H1 (cell line): ENCODE data around the gene ZBED4. TPM values are rescaled to one million over a fixed set of nuclear protein-coding genes. Genes with fewer than 3 reads are reported as not detected.

Source experiments
- EGR1 ChIP-seq: IDR thresholded peaks from 2 replicates; pipeline ENCODE4 v1.6.1; 2011; ENCODE audit warnings: low read depth, low read length, borderline replicate concordance
- NANOG ChIP-seq: IDR thresholded peaks from 2 replicates; pipeline ENCODE4 v1.6.1; 2011; ENCODE audit warnings: low read length, low read depth, mild to moderate bottlenecking, inconsistent platforms; ENCODE audit not compliant: insufficient read depth, poor library complexity, severe bottlenecking
- POLR2AphosphoS5 ChIP-seq: IDR thresholded peaks from 2 replicates; pipeline ENCODE4 v1.6.1; 2011; ENCODE audit warnings: low read depth, low read length
- SIN3A ChIP-seq, 2 experiments: IDR thresholded peaks in 1 of 2; conservative IDR thresholded peaks in 1 of 2; 2 replicates each; pipeline ENCODE4 v1.6.1; 2011 to 2012; ENCODE audit warnings: low read length in 2 of 2, improper control_type of control experiment in 1 of 2, low read depth in 1 of 2, mild to moderate bottlenecking in 1 of 2
- polyA plus RNA-seq, 7 experiments: library from polyadenylated mRNA; depleted of rRNA in 3 of 7; stranded (reverse) in 5 of 7; unstranded in 2 of 7; fragments of >200 nt in 5 of 7; fragments of 200-250 nt in 2 of 7; gene quantifications; 1 replicate in 5 of 7; 2 replicates in 1 of 7; 4 replicates in 1 of 7; pipeline versions ENCODE4 v1.2.1 to v1.2.3, GENCODE V29; 2011 to 2013; ENCODE audit warnings: missing spikeins in 2 of 7, mixed read lengths in 2 of 7
- total RNA-seq: library from RNA; stranded (reverse); fragmentation: NEBNext Ultra II Directional; extraction: Animal tissue kit (Norgen Biotek cat#: 25700); gene quantifications from 2 replicates; pipeline ENCODE4 v1.2.1, GENCODE V29; 2021

Gene ZBED4
- total and polyA plus RNA-seq, 2 of the 8 experiments (the other 6 are each of a cell fraction or from before 2014, with no cell fraction given), result 11.0 to 28.3 TPM

- TF ChIP-seq SIN3A (conservative IDR thresholded peaks at IDR 0.05 in 1 of 2, IDR thresholded peaks at IDR 0.05 in 1 of 2; ENCODE audit: low read depth in 1 of 2, low read length in 2 of 2), result no peak
- TF ChIP-seq EGR1, result no peak
- no peak for TF ChIP-seq NANOG
- TF ChIP-seq POLR2AphosphoS5, result no peak
- TF ChIP-seq, all 59 proteins: peak for 0
These were observed 1.7 kb downstream of the ZBED4 start (continued) for GRCh38 chr22:49855251-49855911.
